NOMO-1 treated with dmso at 0.1 percent for 144 hours (cell line): ENCODE data around the gene IL2RG.

ENCODE experiments used
- DNase-seq: peaks from one replicate; lab custom pipeline; 2025; ENCODE audit not compliant: unreplicated experiment; lab: John Stamatoyannopoulos, UW

Gene IL2RG

DNA sequence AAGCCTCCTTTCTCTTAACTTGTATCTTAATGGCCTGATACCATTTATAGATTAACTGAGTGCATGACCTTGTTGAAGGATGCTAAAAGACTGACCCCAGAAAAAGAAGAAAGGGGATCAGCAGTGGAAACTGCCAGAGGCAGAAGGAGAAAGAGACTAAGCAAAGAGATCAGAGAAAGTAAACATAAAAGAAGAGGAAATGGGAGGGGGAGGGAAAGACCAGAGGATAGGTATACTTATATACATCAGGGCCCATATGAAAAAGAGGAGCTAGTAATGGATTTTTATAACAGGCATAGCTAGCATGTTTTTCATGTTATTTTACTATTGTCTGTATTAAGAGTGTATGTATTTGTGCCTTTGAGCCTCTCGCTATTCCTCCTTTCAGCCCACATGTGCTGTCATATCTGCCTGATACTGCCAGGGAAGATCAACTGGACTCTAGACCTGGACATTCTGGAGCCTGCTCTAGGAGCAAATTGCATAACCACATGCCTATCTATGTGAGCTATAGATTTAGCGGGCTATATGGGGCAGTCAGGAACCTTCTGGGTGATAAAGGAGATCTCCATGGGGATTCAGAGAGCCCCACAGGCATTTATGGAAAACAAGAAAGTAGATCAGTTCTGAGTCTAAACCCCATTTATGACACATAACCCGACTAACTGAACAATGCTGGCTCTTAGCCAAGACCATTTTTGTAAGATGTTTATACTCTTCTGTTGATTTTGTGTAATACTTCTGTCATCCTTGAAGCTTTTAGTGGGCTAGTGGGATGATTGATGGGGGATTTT is 29.9 kb downstream of the IL2RG start:
- no peak for DNase-seq

GRCh38 chrX:71070531-71070930 is 40.8 kb downstream of the IL2RG start:
- no peak for DNase-seq

DNA sequence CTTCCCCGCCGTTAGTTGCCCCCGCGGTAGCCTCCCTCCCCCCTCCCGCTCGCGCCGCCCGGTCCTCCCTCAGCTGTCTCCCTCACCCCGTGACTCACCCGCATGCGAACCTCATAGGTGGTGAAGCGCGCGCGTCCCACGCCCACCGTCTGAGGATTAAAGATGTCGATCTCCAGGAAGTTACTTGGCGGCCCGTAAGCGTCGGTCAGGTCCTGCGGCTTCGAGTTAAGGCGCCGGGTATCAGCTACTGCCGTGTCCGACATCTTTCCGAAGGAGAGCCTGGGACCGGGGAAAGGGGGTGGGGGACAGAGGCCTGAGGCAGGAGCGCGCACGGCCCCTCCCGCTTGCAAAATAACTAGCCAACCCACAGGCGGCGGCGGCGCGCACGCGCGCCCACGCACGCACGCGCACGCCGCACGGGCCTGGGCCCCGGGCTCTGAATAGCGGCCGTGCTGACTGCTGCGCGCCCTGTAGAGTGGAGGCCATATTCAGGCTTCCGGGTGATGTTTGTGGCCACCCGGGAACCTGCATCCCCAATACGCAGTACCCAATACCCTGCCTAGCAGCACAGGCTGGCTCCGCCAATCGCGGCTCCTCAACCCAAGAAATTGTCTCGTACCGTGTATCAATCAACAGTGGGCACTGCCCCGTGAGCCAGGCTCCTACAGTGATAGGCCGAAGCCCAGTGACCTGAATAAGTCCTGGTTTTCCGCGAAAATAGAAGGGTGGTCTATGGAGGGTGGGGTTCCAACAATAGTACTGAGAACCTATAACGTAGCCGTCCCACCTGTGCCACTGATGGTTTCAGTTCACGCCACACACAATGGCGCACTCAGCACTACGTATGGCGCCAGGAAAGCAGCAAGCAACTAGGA is 43.1 kb downstream of the IL2RG start, which contains the start of gene SNX12:
SNX12 (minus strand) TSS at position 291 of the 875 bp plus-strand sequence; CDS start at position 263, 28 bp downstream.
- DNase-seq, result peak; percentile 83

GRCh38 chrX:71067712-71068043 is 43.7 kb downstream of the IL2RG start:
- no peak for DNase-seq

- DNase-seq, result no peak
Observed at GRCh38 chrX:71067089-71067488, 44.3 kb downstream of the IL2RG start.

GRCh38 chrX:71060127-71060526 is 51.2 kb downstream of the IL2RG start:
- DNase-seq, result no peak

GRCh38 chrX:71057848-71058530 is 53.4 kb downstream of the IL2RG start:
- DNase-seq, result peak; percentile 17
